GM10847 (cell line): Measurements from ENCODE around the gene LAD1.

ENCODE experiments used
- POLR2A ChIP-seq: IDR thresholded peaks from 2 replicates; pipeline ENCODE4 v1.6.1; 2011; ENCODE audit not compliant: insufficient read length; ENCODE audit errors: extremely low read depth

LAD1 gene

GRCh38 chr1:201335174-201335870 lies 63.8 kb downstream of the LAD1 start:
- no peak for TF ChIP-seq POLR2A

GRCh38 chr1:201334325-201335173 lies 64.6 kb downstream of the LAD1 start:
- no peak for TF ChIP-seq POLR2A

GRCh38 chr1:201332616-201333335 lies 66.3 kb downstream of the LAD1 start:
- TF ChIP-seq POLR2A, result no peak

- TF ChIP-seq POLR2A, result no peak
These were observed 67.1 kb downstream of the LAD1 start for GRCh38 chr1:201332021-201332420.

GRCh38 chr1:201331166-201331565 lies 68.0 kb downstream of the LAD1 start:
- no peak for TF ChIP-seq POLR2A
